GM20000 (cell line): Measurements from ENCODE around the gene ATP5F1B.

ENCODE experiments used
- DNase-seq: peaks from one replicate; pipeline ENCODE4 v3.0.0; 2012; ENCODE audit warnings: low spot score
- TF ChIP-seq, protein P1 (sequence below): IDR thresholded peaks from 2 replicates; pipeline ENCODE4 v1.5.1; 2012; ENCODE audit warnings: mild to moderate bottlenecking, control low read depth; ENCODE audit errors: extremely low read depth, missing control alignments

ATP5F1B gene

DNA sequence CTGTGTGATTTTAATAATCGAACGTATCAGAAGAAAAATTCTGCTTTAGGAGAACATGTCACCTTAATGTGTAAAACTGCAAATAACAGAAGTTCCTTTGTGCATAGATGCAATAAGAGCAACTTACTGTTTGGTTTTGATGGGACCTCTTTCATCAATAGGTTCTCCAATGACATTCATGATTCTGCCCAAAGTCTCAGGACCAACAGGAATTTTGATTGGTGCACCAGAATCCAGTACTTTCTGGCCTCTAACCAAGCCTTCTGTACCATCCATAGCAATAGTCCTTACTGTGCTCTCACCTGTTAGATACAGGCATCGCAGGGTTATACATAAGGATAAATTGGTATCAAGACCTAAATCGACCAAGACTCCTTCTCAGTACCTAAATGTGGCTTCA lies 1.1 kb downstream of the ATP5F1B start:
- TF ChIP-seq, protein P1, sequence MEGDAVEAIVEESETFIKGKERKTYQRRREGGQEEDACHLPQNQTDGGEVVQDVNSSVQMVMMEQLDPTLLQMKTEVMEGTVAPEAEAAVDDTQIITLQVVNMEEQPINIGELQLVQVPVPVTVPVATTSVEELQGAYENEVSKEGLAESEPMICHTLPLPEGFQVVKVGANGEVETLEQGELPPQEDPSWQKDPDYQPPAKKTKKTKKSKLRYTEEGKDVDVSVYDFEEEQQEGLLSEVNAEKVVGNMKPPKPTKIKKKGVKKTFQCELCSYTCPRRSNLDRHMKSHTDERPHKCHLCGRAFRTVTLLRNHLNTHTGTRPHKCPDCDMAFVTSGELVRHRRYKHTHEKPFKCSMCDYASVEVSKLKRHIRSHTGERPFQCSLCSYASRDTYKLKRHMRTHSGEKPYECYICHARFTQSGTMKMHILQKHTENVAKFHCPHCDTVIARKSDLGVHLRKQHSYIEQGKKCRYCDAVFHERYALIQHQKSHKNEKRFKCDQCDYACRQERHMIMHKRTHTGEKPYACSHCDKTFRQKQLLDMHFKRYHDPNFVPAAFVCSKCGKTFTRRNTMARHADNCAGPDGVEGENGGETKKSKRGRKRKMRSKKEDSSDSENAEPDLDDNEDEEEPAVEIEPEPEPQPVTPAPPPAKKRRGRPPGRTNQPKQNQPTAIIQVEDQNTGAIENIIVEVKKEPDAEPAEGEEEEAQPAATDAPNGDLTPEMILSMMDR: no peak
- no peak for DNase-seq

DNA sequence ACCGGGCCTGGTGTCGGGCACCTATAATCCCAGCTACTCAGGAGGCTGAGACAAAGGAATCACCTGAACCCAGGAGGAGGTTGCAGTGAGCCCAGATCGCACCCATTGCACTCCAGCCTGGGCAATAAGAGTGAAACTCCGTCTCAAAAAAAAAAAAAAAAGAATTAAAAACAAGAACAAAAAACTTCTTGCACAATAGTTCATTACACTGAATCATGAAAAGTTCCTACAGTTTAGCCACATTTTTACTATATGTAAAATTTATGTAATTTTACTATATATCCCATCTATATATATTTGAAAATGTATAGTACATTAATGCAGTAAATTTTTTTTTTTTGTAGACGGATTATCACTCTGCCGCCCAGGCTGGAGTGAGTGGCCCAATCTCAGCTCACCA lies 4.6 kb downstream of the ATP5F1B start:
- TF ChIP-seq, protein P1: no peak
- no peak for DNase-seq

DNA sequence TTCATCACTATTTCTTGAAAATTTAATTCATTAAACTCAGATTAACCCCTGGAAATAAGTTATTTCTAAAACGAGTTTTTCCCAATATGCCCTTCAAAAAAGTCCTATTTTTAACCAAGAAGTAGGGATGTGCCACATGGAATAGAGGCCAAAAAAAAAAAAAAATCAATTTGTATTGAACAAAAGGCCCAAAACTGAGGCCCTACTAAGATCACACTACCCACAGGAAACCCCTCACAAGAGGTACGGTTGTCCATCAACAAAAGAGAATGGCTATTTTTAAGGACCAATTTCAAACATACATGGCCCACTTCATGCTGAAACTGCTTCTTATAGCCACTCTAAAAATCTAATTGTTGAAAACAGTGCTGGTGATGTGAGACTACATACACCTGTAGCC lies 8.2 kb downstream of the ATP5F1B start:
- TF ChIP-seq, protein P1: no peak
- DNase-seq: no peak

DNA sequence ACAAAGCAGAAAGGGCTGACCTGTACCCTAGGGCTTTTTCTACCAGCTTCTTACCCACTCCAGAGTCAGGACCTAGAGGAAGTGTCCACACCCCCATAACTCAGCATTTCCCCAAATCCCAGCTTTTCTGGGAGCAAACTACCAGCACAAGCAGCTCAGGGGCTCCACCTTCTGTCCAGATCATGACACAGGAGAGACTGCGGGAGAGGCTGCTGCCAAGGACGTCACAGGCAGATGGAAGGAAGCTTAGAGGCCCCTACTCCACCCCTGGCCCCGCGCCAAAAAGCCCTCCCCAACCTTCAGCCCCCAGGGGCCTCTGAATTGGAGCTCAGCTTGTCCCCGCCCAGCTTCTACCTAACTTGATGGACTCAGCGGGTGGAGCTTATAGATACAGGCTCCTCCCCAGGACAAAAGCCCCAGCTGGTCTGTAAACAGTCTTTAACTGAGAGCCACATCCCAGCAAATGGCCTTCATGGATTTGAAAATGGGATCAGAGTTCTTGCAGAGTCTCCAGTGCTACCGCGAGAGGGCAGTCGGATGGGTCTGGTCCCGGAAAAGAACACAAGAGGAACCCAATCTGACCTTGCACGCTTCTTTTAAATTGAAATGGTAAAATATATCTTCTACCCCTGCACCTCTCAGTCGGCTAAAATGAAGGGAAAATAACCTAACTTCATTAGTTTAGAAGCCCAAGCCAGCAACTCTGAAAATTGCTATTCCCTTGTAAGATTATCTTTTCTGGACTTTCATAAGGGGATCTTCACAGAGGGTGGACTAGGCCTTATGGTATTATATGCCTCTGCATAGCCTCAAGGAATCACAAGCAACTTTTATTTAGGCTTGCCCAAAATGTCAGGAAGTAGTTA lies 8.9 kb downstream of the ATP5F1B start:
- peak; percentile 92 for DNase-seq
- TF ChIP-seq, protein P1: peak; percentile 69

DNA sequence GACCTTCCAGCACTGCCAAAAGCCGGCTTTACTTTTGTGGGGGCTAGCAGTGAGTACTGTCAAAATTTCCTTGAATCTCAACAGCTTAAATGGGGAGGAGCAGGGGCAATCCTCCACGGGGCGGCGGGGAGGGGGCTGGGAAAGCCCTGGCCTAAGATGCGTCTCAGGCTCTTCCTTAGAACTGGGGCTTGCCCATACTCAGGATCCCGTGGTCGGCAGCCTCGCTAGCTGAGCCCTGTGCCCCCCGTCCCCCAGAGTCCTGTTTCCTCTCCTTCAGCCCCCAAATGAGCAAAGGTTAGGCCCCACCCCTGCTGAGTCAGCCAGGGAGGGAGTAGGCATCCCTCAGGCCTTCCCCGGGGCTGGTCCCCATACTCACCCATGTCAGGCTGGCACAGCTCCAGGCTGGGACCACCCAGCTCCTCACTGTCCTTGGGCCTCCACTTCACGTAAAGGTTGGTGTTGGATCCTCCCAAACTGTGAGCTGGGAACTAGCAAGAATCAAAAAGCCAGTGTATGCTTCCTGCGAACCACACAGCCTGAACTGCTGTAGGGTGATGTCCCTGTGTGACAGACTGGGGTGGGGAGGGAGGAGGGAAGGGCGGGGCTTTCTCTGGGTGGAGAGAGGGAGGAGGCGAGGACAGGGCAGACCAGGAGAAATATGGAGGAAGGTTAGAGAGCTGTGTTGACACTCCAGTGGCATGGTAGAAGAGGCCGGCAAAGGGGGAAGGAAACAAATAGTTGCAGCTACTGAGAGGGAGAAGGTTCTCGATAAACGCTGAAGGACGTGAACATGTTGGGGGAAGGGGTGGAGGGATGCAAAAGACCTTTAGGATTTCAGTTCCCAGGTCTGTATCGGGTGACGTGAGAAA lies 9.7 kb downstream of the ATP5F1B start:
- TF ChIP-seq, protein P1: no peak
- DNase-seq: peak; percentile 87

DNA sequence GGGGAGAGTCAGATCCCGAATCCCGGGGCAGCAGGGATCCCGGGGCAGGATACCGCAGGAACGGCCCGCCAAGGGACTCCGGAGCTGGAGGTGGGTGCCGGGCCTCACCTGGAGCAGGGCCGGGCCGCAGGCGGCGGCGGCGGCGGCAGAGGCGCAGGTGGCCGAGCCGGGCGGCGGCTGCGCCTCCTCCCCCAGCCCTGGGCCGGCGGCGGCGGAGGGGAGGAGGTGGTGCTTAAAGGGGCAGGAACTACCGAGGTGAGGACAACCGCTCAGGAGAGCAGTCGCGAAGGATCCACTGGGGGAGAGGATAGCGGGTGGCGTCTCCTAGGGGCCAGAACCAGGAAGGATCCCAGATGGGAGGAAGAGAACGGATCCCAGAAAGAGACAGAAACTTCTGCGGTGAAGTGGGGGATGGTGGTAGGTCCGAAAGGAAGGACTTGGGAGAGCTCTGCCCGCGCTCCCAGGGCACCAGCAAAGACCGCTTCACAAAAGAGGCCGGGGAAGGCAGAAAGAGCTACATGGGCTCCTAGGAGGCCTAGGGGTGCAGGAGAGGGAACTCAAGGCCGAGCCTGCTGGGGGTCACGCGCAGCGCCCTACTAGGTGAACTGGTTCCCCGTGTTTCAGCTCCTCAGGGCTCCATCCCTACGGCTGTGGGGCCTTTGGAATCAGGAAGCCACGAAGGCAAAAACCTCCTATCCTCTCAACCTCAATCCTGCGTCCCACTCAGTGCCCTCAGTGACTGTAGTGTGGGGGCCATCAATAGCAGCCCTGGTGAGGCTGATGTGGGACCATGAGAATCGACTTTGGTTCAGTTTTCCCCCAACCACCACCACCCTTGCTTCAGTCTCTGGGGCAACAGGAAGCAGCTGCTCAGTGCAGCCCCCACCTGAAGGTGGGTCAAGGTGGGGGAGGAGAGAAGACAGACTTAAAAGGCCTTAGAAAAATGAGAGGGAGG lies 10.7 kb downstream of the ATP5F1B start:
- TF ChIP-seq, protein P1: no peak
- peak; percentile 86 for DNase-seq
